HG02870 (cell line): ENCODE measurements around the gene SLC16A11.
"Not testable (repeated sequence)": the region's sequence is repeated elsewhere in the genome, so short reads cannot be mapped to it uniquely, and the experiment has no call there.

ENCODE experiments used
- ATAC-seq: cut with Tn5 transposase; IDR thresholded peaks from one replicate; pipeline ENCODE4 v1.9.1; 2021; ENCODE audit warnings: mild to moderate bottlenecking, moderate library complexity; ENCODE audit not compliant: unreplicated experiment

Gene SLC16A11, protein sequence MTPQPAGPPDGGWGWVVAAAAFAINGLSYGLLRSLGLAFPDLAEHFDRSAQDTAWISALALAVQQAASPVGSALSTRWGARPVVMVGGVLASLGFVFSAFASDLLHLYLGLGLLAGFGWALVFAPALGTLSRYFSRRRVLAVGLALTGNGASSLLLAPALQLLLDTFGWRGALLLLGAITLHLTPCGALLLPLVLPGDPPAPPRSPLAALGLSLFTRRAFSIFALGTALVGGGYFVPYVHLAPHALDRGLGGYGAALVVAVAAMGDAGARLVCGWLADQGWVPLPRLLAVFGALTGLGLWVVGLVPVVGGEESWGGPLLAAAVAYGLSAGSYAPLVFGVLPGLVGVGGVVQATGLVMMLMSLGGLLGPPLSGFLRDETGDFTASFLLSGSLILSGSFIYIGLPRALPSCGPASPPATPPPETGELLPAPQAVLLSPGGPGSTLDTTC

DNA sequence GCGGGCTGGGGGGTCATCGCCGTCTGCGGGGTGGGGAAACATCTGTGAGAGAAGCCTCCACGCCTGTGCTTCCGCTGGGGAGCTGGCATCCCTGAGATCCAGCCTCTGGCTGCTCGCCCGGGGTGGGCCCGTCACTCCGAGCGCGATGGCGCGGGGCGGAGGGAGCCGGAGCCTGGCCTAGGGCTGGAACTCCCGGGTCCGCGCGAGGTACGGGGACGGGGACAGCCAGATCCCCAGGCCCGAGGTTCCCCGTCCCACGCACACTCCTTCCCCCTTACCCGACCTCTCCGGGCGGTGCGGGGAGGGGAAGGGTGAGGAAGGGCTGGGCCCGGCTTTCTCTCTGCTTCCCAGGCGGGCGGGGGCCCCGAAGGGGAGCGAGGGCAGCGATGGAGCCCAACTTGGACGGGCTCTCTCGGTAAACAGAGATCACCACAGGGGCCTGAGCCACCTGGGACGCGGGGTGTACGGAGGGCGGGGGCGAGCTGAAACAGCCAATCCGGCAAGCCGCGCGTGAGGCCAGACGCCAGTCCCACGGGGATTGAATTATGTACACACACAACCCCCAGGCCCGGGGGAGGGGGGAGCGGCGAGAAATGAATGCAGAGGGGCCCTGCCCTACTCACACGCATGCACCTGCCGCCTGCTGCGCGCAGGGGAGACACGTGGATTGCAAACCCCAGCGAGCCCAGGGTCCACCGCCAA lies at the start of gene SLC16A11:
TSS of gene SLC16A11 (minus strand) at position 596 of the 702 bp plus-strand sequence. CDS start at position 17, 579 bp downstream.
- ATAC-seq: no peak

DNA sequence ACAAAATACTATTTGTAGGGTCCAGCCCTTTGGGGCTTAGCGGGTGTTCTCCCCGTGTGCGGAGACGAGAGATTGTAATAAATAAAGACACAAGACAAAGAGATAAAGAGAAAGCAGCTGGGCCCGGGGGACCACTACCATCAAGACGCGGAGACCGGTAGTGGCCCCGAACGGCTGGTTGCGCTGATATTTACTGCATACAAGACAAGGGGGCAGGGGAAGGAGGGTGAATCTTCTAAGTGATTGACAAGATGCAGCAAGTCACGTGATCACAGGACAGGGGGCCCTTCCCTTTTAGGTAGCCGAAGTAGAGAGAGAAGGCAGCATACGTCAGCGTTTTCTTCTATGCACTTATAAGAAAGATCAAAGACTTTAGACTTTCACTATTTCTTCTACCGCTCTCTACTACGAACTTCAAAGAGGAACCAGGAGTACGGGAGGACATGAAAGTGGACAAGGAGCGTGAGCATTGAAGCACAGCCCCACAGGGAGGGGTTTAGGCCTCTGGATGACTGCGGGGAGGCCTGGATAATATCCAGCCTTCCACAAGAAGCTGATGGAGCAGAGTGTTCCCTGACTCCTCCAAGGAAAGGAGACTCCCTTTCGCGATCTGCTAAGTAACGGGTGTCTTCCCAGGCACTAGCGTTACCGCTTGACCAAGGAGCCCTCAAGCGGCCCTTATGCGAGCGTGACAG lies 47.6 kb upstream of the SLC16A11 start:
- ATAC-seq: not testable (repeated sequence)

DNA sequence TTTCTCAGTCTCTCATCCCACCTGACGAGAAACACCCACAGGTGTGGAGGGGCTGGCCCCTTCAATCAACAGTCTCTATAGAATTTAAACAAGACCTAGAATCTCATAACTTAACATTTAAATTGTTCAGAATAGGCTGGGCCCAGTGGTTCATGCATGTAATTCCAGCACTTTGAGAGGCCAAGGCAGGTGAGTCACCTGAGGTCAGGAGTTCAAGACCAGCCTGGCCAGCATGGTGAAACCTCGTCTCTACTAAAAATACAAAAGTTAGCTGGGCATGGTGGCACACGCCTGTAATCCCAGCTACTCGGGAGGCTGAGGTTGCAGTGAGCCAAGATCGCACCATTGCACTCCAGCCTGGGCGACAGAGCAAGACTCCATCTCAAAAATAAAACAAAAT lies 45.7 kb upstream of the SLC16A11 start:
- ATAC-seq: not testable (repeated sequence)

DNA sequence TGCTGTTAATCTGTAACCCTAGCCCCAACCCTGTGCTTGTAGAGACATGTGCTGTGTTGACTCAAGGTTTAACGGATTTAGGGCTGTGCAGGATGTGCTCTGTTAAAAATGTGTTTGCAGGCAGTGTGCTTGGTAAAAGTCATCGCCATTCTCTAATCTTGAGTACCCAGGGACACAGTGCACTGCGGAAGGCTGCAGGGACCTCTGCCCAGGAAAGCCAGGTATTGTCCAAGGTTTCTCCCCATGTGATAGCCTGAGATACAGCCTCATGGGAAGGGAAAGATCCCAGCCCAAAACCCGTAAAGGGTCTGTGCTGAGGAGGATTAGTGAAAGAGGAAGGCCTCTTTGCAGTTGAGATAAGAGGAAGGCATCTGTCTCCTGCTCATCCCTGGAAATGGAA lies 44.5 kb upstream of the SLC16A11 start:
- not testable (repeated sequence) for ATAC-seq

DNA sequence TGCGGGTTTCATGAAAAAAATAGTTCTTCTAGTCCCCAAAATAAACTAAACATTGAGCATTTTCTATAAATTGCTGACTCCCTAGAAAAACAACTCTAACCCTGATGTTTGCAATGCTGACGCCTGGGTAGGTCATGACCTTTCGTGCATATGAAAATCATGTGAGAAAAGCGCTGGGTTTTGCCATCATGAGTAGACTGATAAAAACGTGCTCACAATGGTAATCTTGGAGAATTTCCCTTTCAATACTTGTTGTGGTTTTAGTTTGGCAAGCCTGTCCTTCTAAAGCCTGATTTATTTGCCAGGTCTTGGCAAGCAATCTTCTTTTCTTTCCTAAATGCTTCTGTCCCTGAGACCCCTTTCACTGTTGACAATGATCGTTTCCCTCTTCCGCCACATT lies 40.2 kb upstream of the SLC16A11 start:
- no peak for ATAC-seq

DNA sequence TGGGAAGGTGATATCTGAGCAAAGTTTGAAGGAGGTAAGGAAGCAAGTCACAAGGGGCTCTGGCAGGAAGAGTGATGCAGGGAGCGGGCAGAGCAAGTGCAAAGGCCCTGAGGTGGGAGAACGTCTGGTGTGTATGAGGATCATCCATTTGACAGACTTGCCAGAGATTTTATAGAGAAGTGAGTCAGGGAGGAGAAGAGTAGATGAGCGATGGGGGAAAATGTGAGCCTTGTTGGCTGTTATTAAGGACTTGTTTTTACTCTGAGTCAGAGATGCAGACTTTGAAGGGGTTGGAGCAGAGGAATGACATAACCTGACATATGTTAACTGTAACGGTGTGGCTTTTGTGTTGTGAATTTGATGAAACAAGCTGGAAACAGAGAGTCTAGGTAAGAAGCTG lies 39.7 kb upstream of the SLC16A11 start:
- ATAC-seq: no peak

DNA sequence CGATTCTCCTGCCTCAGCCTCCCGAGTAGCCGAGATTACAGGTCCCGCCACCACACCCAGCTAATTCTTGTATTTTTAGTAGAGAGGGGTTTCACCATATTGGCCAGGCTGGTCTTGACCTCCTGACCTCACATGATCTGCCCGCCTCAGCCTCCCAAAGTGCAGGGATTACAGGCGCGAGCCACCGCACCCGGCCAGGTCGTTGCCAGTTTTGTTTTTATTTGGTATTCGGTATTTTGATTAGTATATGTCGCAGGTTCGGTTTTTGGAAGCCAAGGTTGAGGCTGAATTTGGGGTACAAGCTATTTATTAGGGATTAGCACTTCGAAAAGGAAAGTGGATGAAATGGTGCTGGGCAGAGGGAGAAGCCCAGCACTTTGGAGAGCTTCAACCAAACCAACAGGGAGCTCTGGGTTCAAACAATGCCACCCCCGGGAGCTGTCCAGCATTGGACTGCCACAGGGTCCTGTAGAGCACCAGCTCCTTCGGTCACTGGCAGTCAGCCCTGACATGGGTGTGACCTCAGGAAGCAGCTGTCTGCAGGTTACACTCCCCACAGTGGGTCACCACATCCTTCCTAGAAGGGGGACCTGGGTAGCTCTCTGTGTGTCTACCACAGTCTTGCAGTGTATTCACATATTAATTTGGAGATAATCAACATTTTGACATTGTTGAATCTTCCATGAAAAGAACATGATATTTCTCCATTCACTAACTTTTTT lies 37.6 kb upstream of the SLC16A11 start:
- no peak for ATAC-seq

DNA sequence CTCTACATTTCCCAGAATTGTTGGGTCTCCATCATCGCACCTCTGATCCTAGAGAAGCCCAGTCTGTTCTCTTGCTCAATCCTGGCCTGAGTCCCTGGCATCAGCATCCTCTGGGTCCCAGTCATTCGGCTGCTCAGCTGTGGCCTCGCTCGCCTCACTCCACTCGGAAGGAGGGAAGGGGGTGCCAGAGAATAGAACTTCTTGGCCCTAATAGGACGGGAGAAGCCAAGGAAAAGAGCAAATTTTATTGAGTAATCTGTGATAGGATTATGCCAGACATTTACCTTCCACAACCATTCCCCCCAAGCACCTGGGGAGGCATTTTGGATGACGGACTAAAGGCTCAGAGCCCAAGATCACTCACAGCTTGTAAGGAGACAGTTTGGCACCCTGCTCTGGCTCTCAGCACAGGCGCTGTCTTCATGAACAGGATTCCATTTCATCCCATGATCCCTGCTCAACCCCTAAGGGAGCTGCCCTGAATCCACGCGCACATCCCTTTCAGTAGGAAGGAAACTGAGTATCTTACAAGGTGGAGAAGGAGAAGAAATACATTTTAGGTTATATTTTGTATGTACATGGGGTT lies 36.7 kb upstream of the SLC16A11 start:
- ATAC-seq: no peak

DNA sequence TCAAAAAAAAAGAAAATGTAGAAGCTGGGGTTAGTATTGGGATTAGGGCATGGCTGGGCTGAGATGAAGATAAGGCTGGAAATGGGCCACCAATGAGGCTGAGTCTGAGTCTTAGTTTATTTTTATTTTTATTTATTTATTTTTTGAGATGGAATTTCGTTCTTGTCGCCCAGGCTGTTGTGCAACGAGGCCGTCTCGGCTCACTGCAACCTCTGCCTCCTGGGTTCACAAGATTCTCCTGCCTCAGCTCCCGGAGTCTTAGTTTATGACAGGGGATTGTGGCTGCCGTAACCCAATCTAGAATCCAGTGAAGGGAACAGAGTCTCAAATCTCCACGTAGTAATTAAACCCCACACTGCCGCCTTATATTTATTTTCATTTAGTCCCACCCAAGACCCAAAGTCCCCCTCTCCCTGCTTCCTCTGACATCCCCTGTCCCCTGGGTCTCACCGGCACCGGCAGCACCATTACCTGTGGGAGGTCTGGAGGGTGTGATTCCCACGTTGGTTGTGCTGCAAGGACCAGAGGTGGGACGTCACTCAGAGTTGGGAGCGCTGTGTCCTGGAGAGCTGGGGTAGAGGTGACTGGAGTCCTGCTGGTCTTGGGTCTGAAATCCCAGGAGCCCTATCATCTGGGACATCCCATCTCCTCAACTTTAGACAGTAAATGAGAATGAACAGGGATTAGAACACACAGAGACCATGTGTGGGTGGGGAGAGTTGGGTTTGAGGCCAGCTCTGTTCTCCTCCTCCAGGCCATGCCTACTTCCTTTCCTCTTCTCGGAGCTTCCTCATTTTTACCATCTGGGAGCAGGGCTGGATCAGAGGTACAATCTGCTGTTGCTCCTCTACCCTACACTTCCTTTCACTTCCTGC lies 35.9 kb upstream of the SLC16A11 start, which contains the start of gene CLEC10A:
TSS of gene CLEC10A (minus strand) at position 671 of the 875 bp plus-strand sequence. CDS start 1,439 bp downstream, outside the sequence.
- ATAC-seq: no peak

DNA sequence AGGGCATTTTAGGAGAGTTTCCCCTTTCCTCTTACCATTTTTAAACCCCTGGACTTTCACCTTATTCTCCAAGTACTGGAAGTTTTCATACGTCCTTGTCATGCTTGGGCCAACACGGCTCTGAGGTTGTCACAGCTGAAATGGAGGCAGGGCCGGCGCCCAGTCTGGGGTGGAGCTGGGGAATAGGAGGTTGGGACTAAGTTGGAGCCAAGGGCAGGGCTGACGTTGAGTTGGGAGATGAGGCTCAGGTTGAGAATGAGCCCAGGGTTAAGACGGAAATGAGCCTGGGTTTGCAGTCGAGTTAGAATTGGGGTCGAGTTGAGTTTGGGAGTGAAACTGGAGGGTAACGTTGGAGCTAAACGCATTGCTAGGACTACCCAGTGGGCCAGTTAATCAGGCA lies 34.8 kb upstream of the SLC16A11 start:
- no peak for ATAC-seq

DNA sequence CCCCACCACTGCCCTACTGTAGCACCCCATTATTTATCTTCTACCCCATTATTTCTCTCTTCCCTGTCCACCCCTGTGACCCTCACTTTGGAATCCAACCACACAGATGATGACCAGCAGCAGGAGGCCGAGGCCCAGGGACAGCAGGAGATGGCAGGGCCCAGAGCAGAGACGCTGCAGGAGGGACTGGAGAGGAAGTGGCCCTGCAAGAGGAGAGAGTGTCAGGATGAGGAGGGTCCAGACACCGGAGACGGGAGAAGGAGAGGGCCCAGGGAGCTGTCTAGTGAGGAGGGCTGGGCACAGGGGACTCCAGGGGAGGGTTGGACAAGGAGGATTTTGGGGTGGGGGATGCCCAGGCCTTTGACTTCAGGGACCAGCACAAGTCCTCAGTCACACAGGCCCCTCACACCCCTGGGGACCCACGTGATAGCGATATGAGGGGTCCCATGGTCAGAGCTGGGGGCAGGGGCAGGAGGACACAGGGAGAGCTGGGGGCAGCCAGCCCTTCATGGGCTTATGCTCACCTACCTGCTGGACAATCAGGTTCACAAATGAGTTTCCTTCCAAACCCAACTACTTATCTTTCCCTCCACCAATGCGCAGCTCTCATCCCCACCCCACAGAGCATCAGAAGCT lies 34.1 kb upstream of the SLC16A11 start:
- ATAC-seq: no peak

DNA sequence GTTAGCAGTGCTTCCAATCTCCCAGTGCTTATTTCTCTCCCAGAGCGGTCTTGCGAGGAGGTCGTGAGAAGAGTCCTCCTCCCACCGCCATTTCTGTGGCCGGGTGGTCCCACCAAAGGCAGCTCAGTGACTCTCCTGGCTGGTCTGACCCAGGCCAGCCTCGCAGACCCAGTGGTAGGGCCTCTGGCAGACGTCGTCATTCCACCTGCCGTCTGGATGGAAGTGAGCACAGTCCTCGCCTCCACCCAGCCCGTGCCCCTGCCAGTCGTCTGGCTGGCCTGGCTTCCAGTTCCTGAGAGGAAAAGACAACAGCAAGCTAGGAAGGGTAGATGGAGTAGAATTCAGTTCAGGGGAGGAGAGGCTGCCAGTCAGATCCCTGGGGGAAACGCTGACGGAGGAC lies 31.0 kb upstream of the SLC16A11 start:
- ATAC-seq: no peak

DNA sequence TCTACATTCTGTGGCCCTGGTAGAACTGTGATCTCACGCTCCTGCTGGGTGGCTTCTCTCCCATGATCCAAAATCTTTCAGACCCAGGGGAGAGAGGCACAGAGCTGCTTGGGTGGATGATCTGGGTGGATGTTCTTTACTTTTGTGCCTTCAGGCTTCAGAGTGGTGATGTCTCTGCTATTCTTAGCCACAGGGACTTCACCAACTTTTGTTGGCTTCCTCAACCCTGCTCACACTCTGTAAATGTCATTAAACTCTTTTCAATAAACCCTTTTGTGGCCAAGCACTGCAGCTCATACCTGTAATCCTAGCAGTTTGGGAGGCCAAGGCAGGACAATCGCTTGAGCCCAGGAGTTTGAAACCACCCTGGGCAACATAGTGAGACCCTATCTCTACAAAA lies 28.5 kb upstream of the SLC16A11 start:
- ATAC-seq: no peak

DNA sequence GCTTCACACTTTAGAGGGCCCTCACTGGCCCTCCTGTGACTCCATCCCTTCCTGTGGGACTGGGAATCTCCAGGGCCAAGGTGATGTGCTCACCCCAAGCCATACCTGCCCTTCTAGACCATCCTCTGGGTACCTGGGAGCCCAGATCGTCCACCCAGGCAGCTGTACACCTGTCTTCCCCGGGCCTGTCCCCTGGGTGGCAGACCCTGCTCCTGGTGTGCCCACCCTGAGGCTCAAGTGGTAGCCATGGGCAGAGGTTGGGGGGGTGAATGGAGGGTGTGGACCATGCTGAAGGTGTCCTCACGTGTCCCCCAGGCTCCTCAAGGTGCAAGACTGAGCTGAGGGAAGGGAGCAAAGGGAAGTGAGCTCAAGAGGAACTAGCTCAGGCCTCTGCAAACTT lies 26.8 kb upstream of the SLC16A11 start:
- no peak for ATAC-seq

DNA sequence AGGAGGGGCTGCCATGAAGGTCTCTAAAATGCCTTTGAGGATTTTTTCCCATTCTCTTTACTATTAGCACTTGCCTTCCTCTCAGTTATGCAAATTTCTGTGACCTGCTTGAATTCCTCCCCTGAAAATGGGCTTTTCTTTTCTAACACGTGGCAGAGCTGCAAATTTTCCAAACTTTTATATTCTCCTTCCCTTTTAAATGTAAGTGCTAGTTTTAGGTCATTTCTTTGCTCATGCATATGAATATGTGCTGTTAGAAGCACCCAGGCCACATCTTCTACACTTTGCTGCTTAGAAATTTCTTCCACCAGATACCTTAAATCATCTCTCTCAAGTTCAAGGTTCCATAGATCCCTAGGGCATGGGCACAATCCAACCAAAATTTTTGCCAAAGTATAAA lies 24.4 kb upstream of the SLC16A11 start:
- ATAC-seq: no peak

DNA sequence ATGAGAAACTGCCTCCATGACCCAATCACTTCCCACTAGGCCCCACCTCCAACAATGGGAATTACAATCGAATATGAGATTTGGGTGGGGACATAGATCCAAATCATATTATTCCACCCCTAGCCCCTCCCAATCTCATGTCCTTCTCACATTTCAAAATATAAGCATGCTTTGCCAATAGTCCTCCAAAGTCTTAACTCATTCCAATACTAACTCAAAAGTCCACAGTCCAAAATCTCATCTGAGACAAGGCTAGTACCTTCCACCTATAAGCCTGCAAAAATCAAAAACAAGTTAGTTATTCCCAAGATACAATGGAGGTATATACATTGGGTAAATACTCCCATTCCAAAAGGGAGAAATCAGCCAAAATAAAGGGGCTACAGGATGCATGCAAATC lies 23.3 kb upstream of the SLC16A11 start:
- no peak for ATAC-seq

DNA sequence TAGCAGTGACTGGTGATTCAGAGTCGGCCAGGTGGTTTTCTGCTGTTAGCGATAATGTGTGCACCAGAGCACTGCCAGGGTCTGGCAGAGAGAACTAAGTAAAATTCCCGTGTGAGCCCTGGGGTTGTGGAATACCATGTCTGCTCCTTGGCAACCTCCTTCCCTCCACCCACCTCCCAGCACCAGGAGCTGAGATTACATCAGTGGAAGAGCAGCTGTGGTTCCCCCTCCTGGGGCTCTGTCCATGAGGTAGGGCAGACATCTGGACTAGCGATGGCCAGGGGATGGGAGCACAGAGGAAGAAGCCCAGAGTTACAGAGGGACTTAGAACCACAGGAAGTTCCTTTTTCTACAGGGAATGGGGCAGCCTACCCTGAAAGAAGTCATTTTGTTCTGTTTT lies 20.4 kb upstream of the SLC16A11 start:
- no peak for ATAC-seq

DNA sequence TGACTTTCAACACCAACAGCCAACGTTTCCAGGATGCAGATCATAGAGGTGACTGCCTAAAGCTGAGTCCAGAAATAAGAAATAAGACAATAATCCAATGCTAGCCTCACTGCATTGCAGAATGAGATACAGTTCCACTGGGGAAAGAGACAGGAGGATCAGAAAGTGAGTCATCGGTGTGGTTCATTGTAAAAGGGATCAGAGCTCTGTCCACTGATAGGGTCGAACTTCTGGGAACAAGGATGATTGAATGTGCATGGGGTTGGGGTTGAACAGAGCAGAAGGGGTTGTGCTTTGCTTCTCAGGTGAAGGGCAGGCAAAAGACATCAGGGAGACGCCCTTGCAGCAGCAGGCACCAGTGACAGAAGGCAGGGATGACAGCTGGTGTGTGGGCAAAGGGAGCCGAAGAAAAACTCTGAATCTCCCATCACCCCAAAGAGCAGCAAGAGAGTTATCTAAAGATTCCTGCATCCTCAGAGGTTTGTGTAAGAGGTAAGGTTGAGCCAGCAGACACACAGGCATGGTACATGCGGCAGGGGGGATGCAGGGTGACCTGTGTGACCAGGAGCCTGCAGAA lies 19.7 kb upstream of the SLC16A11 start:
- ATAC-seq: no peak
